GM19238 (cell line): ENCODE data around the gene UFD1.

ENCODE experiments used
- DNase-seq: peaks from one replicate; pipeline ENCODE4 v3.0.0; 2011; ENCODE audit warnings: low spot score; ENCODE audit not compliant: insufficient read length

The UFD1 gene

DNA sequence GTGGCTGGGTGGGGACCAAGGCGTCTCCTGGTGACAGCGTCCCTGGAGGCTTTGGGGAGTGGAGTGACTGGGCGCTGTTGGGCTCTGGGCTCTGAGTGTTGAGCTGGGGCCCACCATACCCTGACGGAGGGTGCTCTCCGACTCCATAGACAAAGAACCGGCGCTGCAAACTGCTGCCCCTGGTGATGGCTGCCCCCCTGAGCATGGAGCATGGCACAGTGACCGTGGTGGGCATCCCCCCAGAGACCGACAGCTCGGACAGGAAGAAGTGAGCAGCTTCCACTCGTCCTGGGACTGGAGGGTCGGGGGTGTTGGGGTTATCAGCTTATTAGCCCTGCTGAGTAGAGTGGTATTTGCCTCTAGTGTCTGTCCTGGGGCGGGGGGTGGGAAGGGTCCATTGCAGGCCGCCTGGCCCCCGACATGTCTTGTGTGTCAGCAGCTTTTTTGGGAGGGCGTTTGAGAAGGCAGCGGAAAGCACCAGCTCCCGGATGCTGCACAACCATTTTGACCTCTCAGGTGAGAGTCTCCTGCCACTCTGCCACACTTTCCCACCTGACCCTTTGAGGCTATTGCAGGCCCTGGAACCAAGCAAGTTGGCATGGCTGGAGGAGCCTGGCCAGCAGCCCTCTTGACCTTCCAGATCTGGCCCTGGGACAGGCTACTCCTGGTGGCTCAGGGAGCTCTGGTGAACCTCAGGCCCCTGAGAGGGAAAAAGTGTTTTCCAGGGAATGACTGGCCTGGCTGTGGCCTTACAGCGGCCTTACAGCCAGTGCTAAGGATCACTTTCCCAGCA lies 37.6 kb upstream of the UFD1 start:
- no peak for DNase-seq

DNA sequence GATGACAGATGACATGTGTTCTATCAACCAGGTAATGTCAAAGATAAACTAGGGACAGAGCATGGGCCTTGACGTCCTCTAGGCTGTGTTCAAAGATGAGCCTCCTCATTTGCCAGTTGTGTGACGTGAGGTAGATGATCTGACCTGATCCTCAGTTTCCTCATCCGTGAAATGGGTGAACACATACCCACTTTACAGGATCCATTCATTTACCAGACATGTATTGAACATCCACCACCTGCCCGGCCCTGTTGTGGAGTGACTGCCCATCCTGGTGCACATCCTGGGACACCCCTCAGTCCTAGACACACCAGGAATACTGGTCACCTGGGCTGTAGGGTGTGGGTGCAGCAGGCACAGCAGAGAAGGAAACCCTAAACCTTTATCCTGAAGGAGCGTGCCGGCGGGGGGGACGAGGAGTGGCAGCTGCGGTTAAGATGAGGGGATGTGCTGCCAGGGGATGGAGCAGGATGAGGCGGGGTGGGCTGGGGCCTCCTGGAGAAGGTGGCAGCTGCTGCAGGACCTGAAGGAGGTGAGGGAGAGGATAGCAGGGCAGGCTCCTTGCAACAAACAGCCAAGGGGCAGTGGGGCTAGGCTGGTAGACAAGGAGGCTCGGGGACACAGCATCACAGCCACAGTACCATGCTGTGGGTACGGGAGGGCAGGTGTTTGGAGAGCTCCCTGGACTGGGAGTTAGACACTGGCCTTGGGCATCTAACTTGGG lies 36.8 kb upstream of the UFD1 start:
- no peak for DNase-seq

DNA sequence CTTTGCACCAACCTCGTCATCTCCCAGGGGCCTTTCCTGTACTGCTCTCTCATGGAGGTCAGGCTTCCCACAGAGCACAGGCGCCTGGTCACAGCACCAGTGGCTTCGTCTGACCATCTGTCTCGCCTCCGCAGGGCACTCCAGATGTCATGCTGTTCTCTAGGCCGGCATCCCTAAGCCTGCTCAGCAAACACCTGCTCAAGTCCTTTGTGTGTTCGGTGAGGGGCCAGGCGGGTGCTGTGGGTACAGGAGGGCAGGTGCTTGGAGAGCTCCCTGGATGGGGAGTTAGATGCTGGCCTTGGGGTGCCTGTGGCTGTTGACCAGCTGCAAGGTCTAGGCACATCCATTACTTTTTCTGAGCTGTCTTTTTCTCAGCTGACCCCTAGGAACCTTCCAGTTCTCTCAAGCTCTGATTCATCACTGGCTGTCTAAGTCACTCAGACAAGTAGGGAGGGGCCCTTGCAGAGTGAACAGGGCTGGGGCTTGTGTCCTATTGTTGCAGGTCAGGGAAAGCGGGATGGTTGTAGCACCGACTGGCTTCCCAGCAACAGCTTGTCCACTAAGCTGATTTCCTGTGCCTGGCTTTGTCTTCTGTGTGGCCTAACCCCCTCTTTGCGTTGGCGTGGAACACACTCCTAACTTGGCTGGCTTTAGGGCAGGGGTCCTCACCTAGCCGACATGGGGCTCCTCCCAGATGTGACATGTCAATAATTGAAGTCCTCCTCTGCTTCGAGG lies 36.0 kb upstream of the UFD1 start:
- DNase-seq: no peak

DNA sequence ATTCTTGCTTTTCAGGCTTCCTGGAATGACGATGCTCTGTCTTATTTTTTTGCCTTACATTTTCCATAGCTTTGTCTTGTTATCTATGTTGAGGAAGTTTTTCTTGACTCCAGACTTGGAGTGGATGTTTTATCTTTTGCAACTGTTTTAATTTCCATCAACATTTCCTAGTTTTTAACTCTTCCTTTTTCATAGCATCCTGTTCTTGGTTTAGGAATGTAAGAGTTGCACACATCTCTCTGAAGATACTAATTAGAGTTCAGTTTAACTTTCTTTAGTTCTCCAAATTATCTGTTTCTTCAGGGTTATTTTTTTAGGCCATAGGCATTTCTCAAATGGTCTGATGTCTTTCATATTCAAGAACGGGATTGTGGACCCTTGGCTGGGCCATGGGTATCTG lies 34.8 kb upstream of the UFD1 start:
- DNase-seq: no peak

DNA sequence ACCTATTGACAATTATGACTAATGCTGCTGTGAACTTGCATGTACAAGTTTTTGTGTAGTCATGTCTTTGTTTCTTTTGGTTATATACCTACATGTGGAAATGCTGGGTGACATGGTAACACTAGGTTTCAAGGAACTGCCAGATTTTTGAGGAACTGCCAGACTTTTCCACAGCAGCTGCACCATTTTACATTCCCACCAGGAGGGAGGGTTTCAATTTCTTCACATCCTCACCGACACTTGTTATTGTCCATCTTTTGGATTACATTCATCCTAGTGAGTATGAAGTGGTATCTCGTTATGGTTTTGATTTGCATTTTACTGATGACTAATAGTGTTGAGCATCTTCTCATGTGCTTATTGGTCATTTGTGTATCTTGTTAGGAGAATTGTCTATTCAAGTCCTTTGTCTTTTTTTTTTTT lies 31.9 kb upstream of the UFD1 start:
- no peak for DNase-seq

DNA sequence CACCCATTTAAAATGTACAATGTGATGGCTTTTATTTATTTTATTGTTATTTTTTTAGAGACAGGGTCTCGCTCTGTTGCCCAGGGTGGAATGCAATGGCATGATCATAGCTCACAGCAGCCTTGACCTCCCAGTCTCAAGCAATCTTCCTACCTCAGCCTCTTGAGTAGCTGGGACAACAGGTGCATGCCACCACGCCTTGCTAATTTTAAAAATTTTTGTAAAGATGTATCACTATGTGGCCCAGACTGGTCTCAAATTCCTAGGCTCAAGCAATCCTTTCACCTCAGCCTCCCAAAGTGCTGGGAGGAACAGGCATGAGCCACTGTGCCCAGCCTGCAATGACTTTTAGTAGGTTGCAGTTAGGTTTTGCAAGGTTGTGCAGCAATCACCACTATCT lies 30.9 kb upstream of the UFD1 start:
- DNase-seq: no peak

DNA sequence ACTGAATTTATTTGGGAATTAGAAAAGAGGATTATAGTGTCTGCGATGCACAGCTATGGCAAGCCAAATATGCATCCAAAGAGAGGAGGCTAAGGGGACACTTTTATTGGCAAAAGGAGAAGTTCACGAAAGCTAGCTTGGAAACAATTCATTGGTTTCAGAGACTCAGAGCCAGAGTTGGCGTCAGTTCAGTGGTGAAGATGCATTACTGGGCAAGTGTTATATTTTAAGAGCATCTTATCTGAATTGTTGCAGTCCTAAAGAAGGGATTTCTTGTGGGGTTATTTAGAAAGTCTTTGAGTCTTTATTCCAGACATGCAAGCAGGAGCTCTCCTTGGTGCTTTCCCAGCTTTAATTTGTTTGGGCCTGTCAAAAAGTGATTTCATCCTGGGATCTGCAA lies 30.2 kb upstream of the UFD1 start:
- no peak for DNase-seq

DNA sequence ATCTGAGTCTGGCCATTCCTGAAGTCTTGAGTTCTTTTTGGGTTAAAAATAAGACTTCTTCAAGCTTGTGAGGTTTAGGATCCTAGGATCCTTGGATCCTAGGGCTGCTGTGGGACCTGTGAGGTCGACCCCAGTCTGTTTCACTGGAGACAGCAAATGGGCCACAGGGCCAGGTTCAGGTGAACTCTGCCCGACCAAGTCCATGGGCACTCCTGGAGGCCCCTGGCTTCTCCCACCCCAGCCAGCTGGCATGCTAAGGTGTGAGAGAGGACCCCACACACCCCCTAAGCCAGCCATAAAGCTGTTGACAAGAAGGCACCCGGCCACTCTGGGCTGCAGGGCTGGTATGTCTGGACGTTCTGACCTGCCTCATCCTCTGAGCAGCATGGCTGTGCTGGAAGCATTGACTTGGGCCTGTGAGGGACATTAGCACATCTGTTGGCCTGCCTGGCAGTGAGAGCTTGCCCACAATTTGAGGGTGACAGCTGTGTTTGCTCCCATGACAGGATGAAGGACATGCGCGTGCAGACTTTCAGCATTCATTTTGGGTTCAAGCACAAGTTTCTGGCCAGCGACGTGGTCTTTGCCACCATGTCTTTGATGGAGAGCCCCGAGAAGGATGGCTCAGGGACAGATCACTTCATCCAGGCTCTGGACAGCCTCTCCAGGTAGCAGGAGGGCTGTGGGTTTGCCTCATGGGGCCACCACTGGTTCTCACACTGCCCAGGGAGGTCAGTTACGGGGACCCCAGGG lies 29.2 kb upstream of the UFD1 start:
- DNase-seq: no peak

DNA sequence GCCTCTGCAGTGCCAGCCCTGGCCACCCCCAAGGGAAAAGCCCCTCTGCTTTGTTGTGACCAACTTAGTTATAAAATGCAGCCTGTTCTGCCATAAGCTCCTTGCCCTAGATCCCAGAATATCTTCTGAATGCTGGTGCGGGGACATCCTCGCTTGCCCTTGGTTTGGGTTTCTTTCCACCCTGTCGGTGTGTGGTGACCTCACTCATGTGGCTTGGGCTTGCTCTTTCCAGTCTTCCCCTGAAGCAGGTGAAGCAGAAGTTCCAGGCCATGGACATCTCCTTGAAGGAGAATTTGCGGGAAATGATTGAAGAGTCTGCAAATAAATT lies 28.5 kb upstream of the UFD1 start:
- no peak for DNase-seq

DNA sequence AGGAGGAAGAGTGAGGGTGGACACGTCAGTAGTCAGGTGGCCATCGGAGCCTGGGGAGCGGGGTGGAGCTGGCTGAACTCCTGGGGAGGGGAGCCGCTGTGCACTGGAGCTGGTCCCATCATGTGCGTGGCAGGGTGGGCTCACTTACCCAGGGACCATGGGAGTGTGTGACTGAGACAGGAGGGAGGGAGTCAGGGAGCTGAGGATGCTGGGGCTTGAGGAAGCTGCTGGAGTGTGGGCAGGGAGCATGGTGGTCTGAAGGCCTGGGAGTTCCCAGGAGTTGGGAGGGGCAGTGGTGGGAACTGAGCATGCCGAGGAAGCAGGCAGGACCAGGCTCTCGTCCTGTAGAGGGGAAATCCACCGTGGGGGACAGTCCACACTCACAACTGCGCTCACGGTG lies 27.2 kb upstream of the UFD1 start:
- DNase-seq: no peak

DNA sequence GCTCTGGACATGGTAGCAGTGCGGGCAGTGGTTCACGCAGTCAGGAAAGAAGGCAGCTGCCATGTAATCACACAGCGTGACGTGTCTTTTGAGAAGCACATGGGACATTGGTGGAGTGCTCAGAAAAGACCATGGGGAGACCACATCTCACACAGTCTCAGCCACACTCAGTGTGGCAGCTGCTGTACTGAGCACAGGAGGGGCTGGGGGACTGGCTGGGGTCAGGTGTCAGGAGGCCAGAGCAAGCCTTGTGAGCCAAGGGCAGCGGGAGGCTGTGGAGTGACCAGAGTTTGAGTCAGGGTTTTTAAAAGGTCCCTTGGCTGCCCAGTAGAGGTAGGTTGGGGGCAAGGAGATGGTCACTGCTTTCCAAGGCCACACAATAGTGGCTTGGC lies 26.7 kb upstream of the UFD1 start:
- DNase-seq: no peak

DNA sequence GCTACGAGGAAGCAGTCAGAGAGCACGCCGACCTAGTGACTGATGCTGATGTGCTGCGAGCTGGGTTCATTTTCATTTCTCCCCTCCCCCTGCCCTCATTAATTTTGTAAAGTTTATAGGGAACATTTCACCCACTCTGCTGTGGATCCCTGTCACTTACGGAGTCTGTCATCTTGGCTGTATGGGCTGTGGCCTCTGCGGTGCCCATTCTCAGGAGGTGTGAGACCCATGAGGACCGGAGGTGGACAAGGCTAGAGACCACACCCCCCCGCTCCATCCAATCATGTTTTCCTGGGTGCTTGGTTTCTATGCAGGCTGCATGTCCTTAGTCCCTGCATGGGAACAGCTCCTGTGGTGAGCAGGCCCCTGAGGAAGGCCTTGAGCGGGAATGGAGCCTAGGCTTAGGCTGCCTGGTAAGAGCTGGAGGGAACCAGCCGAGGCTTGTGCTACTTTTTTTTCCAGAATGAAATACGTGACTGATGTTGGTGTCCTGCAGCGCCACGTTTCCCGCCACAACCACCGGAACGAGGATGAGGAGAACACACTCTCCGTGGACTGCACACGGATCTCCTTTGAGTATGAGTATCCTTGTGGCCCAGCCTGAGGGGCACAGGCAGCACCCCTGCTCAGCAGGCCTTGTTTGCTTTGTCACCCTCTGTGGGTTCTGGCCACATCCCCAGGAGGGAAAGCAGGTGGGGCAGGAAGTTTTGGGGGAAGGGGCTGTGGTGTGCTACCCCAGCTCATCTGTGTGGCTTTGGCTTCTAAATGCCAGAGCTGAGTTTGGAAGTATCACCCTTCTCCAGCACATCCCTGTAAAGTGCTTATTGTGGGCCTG lies 26.1 kb upstream of the UFD1 start:
- DNase-seq: no peak

DNA sequence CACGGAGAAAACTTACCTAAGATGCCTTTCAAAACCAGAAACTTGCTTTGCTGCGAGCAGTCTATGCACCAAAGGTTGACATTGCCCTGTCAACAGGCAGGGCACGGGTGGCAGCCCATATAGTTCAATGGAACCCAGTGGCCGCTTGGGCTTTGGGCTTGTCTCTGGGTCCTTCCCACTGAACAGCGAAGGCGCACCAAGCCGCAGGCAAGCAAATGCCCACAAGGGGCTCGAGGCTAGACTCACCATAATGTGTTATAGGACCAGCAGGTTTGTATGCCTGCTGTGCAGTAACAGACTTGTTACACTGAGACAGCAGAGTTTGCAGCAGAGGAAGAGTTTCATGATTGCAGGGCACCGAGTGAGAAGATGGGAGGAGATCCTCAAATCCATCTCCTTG lies 24.9 kb upstream of the UFD1 start:
- DNase-seq: no peak

DNA sequence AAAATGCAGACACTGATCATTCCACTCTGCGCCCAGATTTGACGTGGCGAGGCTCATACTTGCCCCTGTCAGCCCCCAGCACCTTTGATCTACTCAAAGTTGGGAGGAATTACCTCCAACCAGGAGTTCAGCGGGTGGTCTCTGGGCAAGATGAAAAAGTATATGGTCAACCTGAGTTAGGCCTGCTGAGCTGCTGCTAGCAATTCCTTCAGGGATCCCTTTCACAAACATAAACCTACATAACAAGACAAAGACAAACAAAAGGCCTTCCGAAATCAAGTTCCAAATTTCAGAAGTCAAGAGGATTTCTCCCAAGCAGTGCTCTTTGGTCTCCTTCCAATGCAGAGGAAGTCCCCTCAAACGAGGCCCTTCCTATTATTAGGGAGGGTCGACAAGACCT lies 24.4 kb upstream of the UFD1 start:
- DNase-seq: no peak

DNA sequence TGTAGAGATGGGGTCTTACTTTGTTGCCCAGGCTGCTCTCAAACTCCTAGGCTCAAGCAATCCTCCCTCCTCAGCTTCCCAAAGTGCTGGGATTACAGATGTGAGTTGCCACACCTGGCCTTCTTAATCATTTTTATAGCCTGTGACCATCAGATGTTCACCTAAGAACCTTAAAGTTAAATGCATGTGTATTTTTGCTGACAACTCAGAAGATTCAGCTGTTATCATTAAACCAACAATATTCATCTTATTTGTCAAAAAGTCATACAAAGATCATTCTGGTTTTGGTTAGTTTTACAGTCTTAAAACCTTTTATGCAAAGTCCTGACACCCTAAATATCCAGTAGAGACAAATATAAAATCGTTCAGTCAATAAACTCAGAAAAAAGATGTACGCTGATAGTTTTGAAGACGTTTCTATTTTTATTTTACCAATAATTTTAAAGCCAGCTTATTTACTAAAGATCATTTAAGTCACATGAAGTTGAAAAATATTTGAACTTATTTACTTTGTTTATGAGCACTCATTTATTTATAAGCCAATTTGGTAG lies 23.0 kb upstream of the UFD1 start:
- no peak for DNase-seq

DNA sequence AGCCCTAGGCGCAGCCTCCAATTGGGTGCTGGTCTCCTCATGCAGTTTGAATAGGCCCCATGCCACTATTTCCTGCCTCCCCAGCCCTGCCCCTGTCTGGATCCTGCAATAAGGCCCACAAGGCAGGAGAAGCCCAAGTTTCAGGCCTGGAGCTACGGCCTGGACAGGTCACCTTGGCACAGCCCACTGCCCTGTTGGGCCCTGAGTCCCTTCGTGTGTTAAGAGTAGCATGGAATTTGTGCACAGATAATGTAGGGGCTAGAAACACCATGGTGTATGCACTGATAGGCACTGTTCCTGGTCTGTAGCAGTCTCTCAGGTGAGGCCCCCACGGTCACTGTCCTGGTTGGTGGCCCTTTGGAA lies 20.9 kb upstream of the UFD1 start:
- DNase-seq: no peak

DNA sequence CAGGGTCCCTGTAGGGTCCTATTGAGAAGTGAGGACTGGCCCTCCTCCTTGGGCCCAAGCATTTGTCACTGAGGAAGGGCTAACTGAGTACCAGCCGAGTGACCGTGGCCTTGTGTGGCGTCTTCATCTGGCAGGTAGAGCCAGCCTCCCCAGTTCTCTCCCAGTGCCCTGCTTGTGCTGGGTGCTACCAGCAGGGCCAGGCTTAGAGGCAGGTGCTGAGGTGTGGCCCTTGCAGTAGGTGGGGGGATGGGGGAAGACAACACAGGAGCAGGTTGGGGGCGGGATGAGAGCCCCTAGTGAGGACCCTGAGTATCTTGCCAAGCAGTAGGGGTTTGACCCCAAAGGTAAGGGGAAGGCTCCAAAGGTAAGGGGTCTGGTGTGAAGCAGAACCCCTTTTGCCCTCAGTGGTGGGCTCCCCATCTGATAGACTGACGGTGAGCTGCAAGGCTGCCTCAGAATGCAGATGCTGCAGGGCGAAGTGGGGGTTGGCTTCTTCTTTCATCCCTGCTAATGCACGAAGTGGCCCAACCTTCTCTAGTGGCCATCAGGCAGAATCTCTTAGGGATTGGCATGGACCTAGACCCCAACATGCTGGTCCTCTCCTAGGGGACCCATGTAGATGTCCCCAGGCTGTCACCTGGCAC lies 20.4 kb upstream of the UFD1 start:
- DNase-seq: no peak

DNA sequence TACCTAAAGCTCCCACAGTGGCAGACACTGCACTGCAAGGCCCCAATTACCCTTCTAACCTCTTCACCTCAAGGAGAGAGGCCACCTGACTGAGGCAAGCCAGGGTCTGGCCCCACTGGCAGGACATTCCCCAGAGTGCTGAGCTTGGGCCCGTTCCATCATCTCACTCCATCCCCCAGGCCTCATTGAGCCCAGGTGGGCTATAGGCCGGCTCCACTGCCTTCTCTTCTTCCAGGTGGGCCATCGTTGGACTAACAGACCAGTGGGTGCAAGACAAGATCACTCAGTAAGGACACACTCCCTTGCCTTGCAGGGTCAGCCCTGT lies 19.8 kb upstream of the UFD1 start:
- DNase-seq: no peak

DNA sequence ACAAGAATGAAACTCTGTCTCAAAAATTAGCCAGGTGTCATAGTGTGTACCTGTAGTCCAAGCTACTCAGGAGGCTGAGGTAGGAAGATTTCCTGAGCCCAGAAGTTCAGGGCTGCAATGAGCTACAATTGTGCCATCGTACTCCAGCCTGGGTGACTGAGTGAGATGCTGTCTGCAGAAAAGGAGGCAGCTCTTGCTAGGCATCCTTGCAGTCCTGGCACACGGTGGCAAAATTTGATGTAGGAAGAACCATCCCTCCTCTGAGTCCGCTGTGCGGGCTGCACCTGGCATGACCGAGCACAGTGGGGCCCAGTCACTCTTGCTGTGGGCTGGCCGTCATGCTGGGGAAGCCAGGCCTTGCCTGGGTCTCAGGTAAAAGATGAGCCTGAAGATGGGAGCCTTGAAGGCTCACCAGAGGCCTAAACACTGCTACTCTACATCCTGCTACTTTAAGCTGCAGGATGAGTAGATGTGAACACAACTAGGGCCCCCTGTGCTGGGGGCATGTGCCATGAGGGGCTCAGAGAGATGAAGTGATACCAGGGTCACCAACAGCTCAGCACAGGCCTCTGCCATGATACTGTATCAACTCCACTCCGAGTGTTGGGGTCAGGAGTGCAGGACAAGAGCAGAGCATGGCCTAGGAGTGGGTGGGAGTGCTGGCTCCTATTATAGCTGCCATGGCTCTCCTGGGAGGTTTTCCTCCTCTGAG lies 19.3 kb upstream of the UFD1 start:
- no peak for DNase-seq

DNA sequence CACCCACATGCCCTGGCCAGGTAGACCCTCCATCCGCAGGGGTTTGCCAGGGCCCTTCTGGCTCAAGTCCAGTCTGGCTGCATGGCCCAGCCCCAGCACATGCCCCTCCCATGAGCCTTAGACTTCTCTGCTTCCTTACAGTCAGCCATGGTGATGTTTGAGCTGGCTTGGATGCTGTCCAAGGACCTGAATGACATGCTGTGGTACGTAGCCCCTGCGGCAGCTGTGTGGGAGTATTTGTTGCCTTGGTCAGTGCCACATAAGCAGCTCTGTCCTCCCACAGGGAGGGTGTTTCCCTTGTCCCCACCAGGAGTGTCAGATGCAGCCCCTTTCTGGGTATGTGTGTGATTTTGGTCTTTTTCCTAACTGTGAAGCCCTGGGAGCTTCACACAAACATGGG lies 18.3 kb upstream of the UFD1 start:
- DNase-seq: no peak
